GM19043 (cell line): Measurements from ENCODE around the gene MRPL55.

Experiments used
- ATAC-seq: cut with Tn5 transposase; IDR thresholded peaks from one replicate; pipeline ENCODE4 v1.9.1; 2021; ENCODE audit warnings: low read depth; ENCODE audit not compliant: unreplicated experiment

MRPL55 gene

DNA sequence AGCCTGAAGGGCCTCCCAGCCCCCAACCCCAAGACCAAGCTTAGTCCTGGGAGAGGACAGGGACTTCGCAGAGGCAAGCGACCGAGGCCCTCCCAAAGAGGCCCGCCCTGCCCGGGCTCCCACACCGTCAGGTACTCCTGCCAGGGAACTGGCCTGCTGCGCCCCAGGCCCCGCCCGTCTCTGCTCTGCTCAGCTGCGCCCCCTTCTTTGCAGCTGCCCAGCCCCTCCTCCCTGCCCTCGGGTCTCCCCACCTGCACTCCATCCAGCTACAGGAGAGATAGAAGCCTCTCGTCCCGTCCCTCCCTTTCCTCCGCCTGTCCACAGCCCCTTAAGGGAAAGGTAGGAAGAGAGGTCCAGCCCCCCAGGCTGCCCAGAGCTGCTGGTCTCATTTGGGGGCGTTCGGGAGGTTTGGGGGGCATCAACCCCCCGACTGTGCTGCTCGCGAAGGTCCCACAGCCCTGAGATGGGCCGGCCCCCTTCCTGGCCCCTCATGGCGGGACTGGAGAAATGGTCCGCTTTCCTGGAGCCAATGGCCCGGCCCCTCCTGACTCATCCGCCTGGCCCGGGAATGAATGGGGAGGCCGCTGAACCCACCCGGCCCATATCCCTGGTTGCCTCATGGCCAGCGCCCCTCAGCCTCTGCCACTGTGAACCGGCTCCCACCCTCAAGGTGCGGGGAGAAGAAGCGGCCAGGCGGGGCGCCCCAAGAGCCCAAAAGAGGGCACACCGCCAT, 48.5 kb downstream of the MRPL55 start:
- no peak for ATAC-seq

DNA sequence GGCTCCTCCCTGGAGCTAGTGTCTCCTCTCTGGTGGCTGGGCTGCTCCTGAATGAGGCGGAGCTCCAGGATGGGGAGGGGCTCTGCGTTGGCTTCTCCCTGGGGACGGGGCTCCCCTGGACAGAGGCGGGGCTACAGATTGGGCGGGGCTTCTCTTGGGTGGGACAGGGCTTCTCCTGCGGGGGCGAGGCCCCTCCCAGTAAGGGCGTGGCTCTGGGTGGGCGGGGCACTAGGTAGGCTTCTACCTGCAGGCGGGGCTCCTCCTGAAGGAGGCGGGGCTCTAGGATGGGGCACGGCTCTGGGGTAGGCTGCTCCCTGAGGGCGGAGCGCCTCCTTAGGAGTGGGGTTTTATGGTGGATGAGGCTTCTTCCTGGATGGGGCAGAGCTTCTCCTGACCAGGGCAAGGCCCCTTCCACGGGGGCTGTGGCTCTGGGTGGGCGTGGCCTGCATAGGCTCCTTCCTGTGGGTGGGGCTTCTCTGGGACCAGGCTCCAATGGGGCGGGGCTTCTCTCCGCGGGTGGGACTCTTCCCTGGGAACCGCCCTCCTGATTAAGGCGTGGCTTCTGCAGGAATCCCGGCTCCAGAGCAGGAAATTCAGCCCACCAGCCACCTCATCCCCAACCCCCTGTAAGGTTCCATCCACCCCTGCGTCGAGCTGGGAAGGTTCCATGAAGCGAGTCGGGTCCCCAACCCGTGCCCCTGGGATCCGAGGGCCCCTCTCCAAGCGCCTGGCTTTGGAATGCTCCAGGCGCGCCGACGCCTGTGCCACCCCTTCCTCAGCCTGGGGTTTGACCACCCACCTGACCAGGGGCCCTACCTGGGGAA, 49.3 kb downstream of the MRPL55 start:
- ATAC-seq, result no peak

DNA sequence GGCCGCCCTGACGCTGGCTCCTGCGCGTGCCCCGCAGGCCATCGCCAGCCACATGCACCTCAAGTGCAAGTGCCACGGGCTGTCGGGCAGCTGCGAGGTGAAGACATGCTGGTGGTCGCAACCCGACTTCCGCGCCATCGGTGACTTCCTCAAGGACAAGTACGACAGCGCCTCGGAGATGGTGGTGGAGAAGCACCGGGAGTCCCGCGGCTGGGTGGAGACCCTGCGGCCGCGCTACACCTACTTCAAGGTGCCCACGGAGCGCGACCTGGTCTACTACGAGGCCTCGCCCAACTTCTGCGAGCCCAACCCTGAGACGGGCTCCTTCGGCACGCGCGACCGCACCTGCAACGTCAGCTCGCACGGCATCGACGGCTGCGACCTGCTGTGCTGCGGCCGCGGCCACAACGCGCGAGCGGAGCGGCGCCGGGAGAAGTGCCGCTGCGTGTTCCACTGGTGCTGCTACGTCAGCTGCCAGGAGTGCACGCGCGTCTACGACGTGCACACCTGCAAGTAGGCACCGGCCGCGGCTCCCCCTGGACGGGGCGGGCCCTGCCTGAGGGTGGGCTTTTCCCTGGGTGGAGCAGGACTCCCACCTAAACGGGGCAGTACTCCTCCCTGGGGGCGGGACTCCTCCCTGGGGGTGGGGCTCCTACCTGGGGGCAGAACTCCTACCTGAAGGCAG, 50.0 kb downstream of the MRPL55 start:
- ATAC-seq, result no peak

DNA sequence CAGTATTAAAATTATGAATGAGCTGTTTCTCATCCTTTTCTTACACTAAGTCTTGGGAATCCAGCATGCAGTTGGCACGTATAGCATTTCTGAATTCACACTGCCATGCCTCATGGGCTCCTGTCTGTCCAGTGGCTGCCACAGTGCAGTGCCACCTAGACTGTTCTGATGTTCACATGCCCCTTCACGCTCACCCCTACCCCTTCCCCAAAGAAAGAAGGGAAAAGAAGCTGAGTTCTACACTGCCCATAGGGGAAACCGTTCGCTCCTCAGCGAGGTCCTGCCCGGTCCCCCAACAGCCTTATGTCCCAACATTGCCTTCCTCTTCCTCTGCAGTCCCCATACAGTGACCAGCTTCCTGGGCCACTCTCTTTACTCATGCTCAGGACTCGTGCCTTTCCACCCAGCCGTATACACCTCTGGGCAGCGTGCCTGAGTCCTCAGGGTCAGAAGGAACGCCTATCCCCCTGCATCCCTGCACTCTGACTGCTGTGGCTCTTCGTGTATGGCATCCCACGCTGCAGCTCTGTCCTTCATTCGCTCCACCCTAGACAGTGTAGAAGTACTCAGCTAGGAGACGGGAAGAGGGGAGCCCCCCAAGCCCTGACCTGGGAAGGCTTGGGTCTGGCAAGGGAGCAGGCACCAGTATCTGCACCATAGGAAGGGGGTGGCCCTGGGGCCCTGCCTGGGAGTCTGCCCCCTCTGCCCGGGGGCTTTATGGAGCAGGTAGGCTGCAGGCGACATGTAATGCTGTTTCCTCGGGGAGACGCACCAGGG, 50.7 kb downstream of the MRPL55 start:
- no peak for ATAC-seq
